ENCODE measurements around the gene TRAPPC10.
"Not testable (repeated sequence)": the region's sequence is repeated elsewhere in the genome, so short reads cannot be mapped to it uniquely, and the experiment has no call there.

Gene TRAPPC10

GRCh38 chr21:44145616-44146015 is 133.5 kb downstream of the TRAPPC10 start:
- DNase-seq (ENCODE audit: low spot score), result not testable (repeated sequence)

DNA sequence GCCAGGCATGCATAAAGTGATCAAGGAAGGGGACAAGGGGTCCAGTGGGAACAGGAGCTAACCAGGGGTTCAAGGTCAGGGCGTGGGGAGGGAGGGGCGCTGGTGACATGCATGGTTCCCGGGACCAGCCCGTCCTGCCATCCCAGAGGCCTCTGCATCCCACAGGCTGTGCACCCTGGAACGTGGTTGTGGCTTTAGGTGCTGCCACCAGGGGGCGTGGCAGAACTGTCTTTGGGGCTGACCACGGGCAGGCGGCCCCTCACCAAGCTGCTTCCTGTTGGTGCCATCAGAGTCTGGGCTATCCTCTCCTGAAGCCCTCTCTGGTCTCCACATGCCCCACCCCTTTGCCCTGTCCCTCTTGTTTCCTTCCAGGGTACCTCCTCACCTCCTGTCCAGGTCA is 135.0 kb downstream of the TRAPPC10 start:
- DNase-seq (ENCODE audit: low spot score), result not testable (repeated sequence)

GRCh38 chr21:44150255-44150654 is 138.1 kb downstream of the TRAPPC10 start:
- not testable (repeated sequence) for DNase-seq (ENCODE audit: low spot score)

GRCh38 chr21:44153214-44153888 is 141.2 kb downstream of the TRAPPC10 start:
- not testable (repeated sequence) for DNase-seq (ENCODE audit: low spot score)

GRCh38 chr21:44153889-44154228 is 141.8 kb downstream of the TRAPPC10 start:
- DNase-seq (ENCODE audit: low spot score), result not testable (repeated sequence)

GRCh38 chr21:44154816-44155230 is 142.7 kb downstream of the TRAPPC10 start:
- DNase-seq (ENCODE audit: low spot score), result not testable (repeated sequence)

DNA sequence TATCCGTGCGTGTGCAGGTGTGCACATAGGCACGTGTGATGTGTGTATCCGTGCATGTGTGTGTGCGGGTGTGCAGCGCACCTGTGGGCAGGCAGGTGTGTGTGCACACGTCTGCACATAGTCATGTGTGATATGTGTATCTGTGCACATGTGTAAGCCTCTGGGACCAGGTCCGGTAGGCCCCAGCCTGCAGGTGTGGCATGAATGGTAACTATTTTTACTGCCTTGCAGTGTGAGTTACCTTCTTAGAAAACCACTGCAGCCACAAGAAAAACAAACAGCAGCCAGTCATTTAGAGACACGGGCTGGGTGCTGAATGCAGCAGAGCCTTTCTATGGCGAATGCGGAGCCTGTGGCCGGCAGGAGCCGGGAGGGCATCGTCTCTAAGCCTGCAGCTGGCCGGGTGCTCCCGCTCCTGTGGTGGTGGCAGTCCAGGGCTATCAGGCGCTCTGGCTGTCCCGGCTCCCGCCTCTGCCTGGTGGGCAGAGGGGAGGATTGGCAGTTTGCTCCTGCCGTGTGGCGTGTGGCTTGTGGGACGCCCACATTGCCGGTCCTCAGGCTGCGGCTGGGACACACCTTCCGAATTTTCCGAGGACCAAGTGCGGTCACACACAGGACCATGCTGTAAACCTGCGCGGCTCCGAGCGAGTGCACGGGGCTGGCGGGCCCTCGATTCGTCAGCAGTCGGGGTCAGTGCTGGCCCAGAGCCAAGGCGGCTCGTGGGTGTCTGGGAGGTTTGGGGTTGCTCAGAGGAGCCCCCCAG is 143.3 kb downstream of the TRAPPC10 start:
- not testable (repeated sequence) for DNase-seq (ENCODE audit: low spot score)

- DNase-seq (ENCODE audit: low spot score), result not testable (repeated sequence)
Observed at GRCh38 chr21:44155994-44156380, 143.9 kb downstream of the TRAPPC10 start.
